Lower lobe of right lung (tissue), 2 donors: ENCODE results near the gene RAB7B. TPM values are rescaled to one million over a fixed set of nuclear protein-coding genes. Genes with fewer than 3 reads are reported as not detected.

ENCODE experiments used
- ATAC-seq, 2 donors: fragments of 200-7000 bp; cut with Tn5 transposase; one replicate each; pipeline ENCODE4 v1.9.1; 2020 to 2022; ENCODE audit warnings: mild to moderate bottlenecking in 2 of 2, moderate library complexity in 2 of 2
- DNase-seq: peaks from one replicate; pipeline ENCODE4 v3.0.0-alpha.2; 2020
- H3K27ac ChIP-seq: fragments of 200-600 bp; one replicate; pipeline ENCODE4 v1.8.0; 2022
- H3K27me3 ChIP-seq: fragments of 200-600 bp; one replicate; pipeline ENCODE4 v1.8.0; 2022; ENCODE audit warnings: low read depth
- H3K36me3 ChIP-seq: fragments of 200-600 bp; one replicate; pipeline ENCODE4 v1.8.0; 2022; ENCODE audit warnings: mild to moderate bottlenecking
- H3K4me1 ChIP-seq: fragments of 200-600 bp; one replicate; pipeline ENCODE4 v1.8.0; 2022
- H3K4me3 ChIP-seq: fragments of 200-600 bp; one replicate; pipeline ENCODE4 v1.8.0; 2022; ENCODE audit warnings: mild to moderate bottlenecking
- H3K9me3 ChIP-seq: fragments of 200-600 bp; one replicate; pipeline ENCODE4 v1.8.0; 2022
- CTCF ChIP-seq: fragments of 200-600 bp; IDR thresholded peaks from one replicate; pipeline ENCODE4 v1.8.0; 2022; ENCODE audit warnings: antibody characterized with exemption, mild to moderate bottlenecking
- intact Hi-C: fragments of 100-400 bp; cut with DNase I; formaldehyde crosslinking; loops from one replicate; pipeline ENCODE4 v1.11.0; 2022
- total RNA-seq: library from RNA; stranded (reverse); fragmentation: NEBNext Ultra II Directional; extraction: Animal tissue kit (Norgen Biotek cat#: 25700); gene quantifications from one replicate; pipeline ENCODE4 v1.2.1, GENCODE V29; 2021
- donor health status: DM: no; HTN: yes; CAD: no; lungs with severe emphysema.

RAB7B gene
- total RNA-seq, 1 donor from 2014 or later: 9.1 TPM

- Histone ChIP-seq H3K36me3 (no peaks in the 10 kb centered on the region), H3K27me3 (no peaks in the 10 kb centered on the region), H3K9me3 (no peaks in the 10 kb centered on the region), H3K4me3 (no peak overlapping the region), H3K27ac (no peak overlapping the region), H3K4me1 (peaks cover 5% of the 10 kb centered on the region)
- no peak for TF ChIP-seq CTCF
- intact Hi-C loops: loop anchor here (10.0 kb wide), 1 partner anchor 177 kb away; no protein-coding TSS in a partner anchor
- ATAC-seq (no peak), DNase-seq (no peak)
Measured at GRCh38 chr1:205972081-205972480, 31.1 kb downstream of the RAB7B start.

- TF ChIP-seq CTCF: no peak
- no peak for ATAC-seq
- intact Hi-C loops: loop anchor here (10.0 kb wide), 1 partner anchor 176 kb away; no protein-coding TSS in a partner anchor
- Histone ChIP-seq H3K4me3 (no peak overlapping the region), H3K36me3 (no peaks in the 10 kb centered on the region), H3K27ac (no peak overlapping the region), H3K9me3 (no peaks in the 10 kb centered on the region), H3K4me1 (no peaks in the 10 kb centered on the region), H3K27me3 (no peaks in the 10 kb centered on the region)
- no peak for DNase-seq
Measured at GRCh38 chr1:205971082-205971481, 32.1 kb downstream of the RAB7B start.

- no peaks in the 10 kb centered on the region for H3K9me3 ChIP-seq
- no peak overlapping the region for H3K4me3 ChIP-seq
- H3K4me1 ChIP-seq: no peaks in the 10 kb centered on the region
- ATAC-seq (no peak), DNase-seq (no peak)
- no peak for TF ChIP-seq CTCF
- no peaks in the 10 kb centered on the region for H3K27me3 ChIP-seq
- intact Hi-C loops: loop anchor here (10.0 kb wide), 1 partner anchor 176 kb away; no protein-coding TSS in a partner anchor
- no peak overlapping the region for H3K27ac ChIP-seq
- no peaks in the 10 kb centered on the region for H3K36me3 ChIP-seq
Measured at GRCh38 chr1:205970486-205970885, 32.7 kb downstream of the RAB7B start.

GRCh38 chr1:205969229-205969628 lies 34.0 kb downstream of the RAB7B start:
- no peak overlapping the region for H3K4me3 ChIP-seq
- ATAC-seq (no peak), DNase-seq (no peak)
- no peak overlapping the region for H3K27ac ChIP-seq
- H3K9me3 ChIP-seq: no peaks in the 10 kb centered on the region
- no peaks in the 10 kb centered on the region for H3K36me3 ChIP-seq
- H3K27me3 ChIP-seq: no peaks in the 10 kb centered on the region
- intact Hi-C loops: no loop called here
- no peak for TF ChIP-seq CTCF
- H3K4me1 ChIP-seq: no peaks in the 10 kb centered on the region

GRCh38 chr1:205967554-205968335 lies 35.5 kb downstream of the RAB7B start:
- no peaks in the 10 kb centered on the region for H3K9me3 ChIP-seq
- H3K27me3 ChIP-seq: no peaks in the 10 kb centered on the region
- no peaks in the 10 kb centered on the region for H3K36me3 ChIP-seq
- no peak overlapping the region for H3K4me3 ChIP-seq
- TF ChIP-seq CTCF: no peak
- ATAC-seq: no peak
- no peak overlapping the region for H3K27ac ChIP-seq
- intact Hi-C loops: no loop called here
- no peak for DNase-seq
- H3K4me1 ChIP-seq: peaks cover 4% of the 10 kb centered on the region
